C4-2B (cell line): ENCODE data around the gene PHLDB2.

Source experiments
- CTCF ChIP-seq: fragments of 450-650 bp; conservative IDR thresholded peaks from 2 replicates; pipeline ENCODE4 v1.5.1; 2017; ENCODE audit warnings: mild to moderate bottlenecking
- ZFX ChIP-seq: fragments of 450-650 bp; IDR thresholded peaks from 2 replicates; pipeline ENCODE4 v1.6.1; 2017

GRCh38 chr3:111949712-111950111 lies 90.6 kb downstream of the PHLDB2 start:
- no peak for TF ChIP-seq CTCF
- TF ChIP-seq ZFX = no peak
